ENCODE measurements around the gene LIFR.

The LIFR gene

GRCh38 chr5:38515092-38515491, 41.4 kb downstream of the LIFR start:
- no peak for DNase-seq (ENCODE audit: low spot score)

- no peak for DNase-seq (ENCODE audit: low spot score)
Observed at GRCh38 chr5:38509185-38509584, 47.3 kb downstream of the LIFR start.

- no peak for DNase-seq (ENCODE audit: low spot score)
Observed at GRCh38 chr5:38506302-38506701, 50.1 kb downstream of the LIFR start.

- no peak for DNase-seq (ENCODE audit: low spot score)
Observed at GRCh38 chr5:38500573-38501260, 55.7 kb downstream of the LIFR start.

- DNase-seq (ENCODE audit: low spot score) = peak; percentile 33
Observed at GRCh38 chr5:38497946-38498345, 58.5 kb downstream of the LIFR start.

- no peak for DNase-seq (ENCODE audit: low spot score)
Observed at GRCh38 chr5:38494763-38495162, 61.7 kb downstream of the LIFR start.

GRCh38 chr5:38494175-38494574, 62.3 kb downstream of the LIFR start:
- no peak for DNase-seq (ENCODE audit: low spot score)

GRCh38 chr5:38483805-38484398, 72.5 kb downstream of the LIFR start:
- no peak for DNase-seq (ENCODE audit: low spot score)

- DNase-seq (ENCODE audit: low spot score) = no peak
Observed at GRCh38 chr5:38479315-38479904, 77.0 kb downstream of the LIFR start.

GRCh38 chr5:38478878-38479277, 77.6 kb downstream of the LIFR start:
- DNase-seq (ENCODE audit: low spot score) = no peak

GRCh38 chr5:38478166-38478565, 78.3 kb downstream of the LIFR start:
- DNase-seq (ENCODE audit: low spot score) = no peak

GRCh38 chr5:38473008-38473407, 83.4 kb downstream of the LIFR start:
- no peak for DNase-seq (ENCODE audit: low spot score)

GRCh38 chr5:38472541-38472940, 83.9 kb downstream of the LIFR start:
- DNase-seq (ENCODE audit: low spot score) = no peak

GRCh38 chr5:38471709-38472108, 84.7 kb downstream of the LIFR start:
- no peak for DNase-seq (ENCODE audit: low spot score)

- DNase-seq (ENCODE audit: low spot score) = no peak
Observed at GRCh38 chr5:38469707-38470267, 86.7 kb downstream of the LIFR start.

GRCh38 chr5:38468978-38469706, 87.3 kb downstream of the LIFR start:
- DNase-seq (ENCODE audit: low spot score) = peak; percentile 72

GRCh38 chr5:38468202-38468673, 88.2 kb downstream of the LIFR start:
- DNase-seq (ENCODE audit: low spot score) = no peak

- peak; percentile 66 for DNase-seq (ENCODE audit: low spot score)
Observed at GRCh38 chr5:38467353-38468040, 88.9 kb downstream of the LIFR start.

- peak; percentile 78 for DNase-seq (ENCODE audit: low spot score)
Observed at GRCh38 chr5:38466424-38467189, 89.8 kb downstream of the LIFR start.

- DNase-seq (ENCODE audit: low spot score) = no peak
Observed at GRCh38 chr5:38465702-38466423, 90.6 kb downstream of the LIFR start.
